Karpas-422 (cell line): ENCODE results near the gene FAM229B. TPM values are rescaled to one million over a fixed set of nuclear protein-coding genes. Genes with fewer than 3 reads are reported as not detected.

Source experiments
- DNase-seq: peaks from one replicate; pipeline ENCODE4 v3.0.0-alpha.2; 2015
- H2AFZ ChIP-seq: fragments of 200-600 bp; sonication (generic); 2 replicates; pipeline ENCODE4 v1.6.1; 2014; ENCODE audit warnings: antibody characterized with exemption, low read length, mixed read lengths
- H3K27ac ChIP-seq: fragments of 200-600 bp; sonication (generic); 2 replicates; pipeline ENCODE4 v1.5.1; 2014; ENCODE audit warnings: mild to moderate bottlenecking, low read length, moderate library complexity
- H3K27me3 ChIP-seq: fragments of 200-600 bp; sonication (generic); 2 replicates; pipeline ENCODE4 v1.6.1; 2014; ENCODE audit warnings: low read length, mixed read lengths
- H3K36me3 ChIP-seq: fragments of 200-600 bp; sonication (generic); 2 replicates; pipeline ENCODE4 v1.6.1; 2014; ENCODE audit warnings: low read length, mixed read lengths; ENCODE audit not compliant: insufficient read depth
- H3K4me1 ChIP-seq: fragments of 200-600 bp; sonication (generic); 2 replicates; pipeline ENCODE4 v1.6.1; 2014; ENCODE audit warnings: mild to moderate bottlenecking, low read length, mixed read lengths
- H3K4me2 ChIP-seq: fragments of 200-600 bp; sonication (generic); 2 replicates; pipeline ENCODE4 v1.6.1; 2014; ENCODE audit warnings: low read length, low read depth, mild to moderate bottlenecking; ENCODE audit not compliant: poor library complexity, severe bottlenecking
- H3K4me3 ChIP-seq: fragments of 200-600 bp; sonication (generic); 2 replicates; pipeline ENCODE4 v1.5.1; 2014; ENCODE audit warnings: mild to moderate bottlenecking, antibody characterized with exemption, low read length, mixed read lengths
- H3K79me2 ChIP-seq: fragments of 200-600 bp; sonication (generic); 2 replicates; pipeline ENCODE4 v1.6.1; 2014; ENCODE audit warnings: mild to moderate bottlenecking, low read length, mixed read lengths
- H3K9ac ChIP-seq: fragments of 200-600 bp; sonication (generic); 2 replicates; pipeline ENCODE4 v1.6.0; 2014; ENCODE audit warnings: low read length
- H3K9me2 ChIP-seq: fragments of 200-600 bp; sonication (generic), shearing (Covaris generic); replicated peaks from 2 replicates; pipeline ENCODE4 v1.6.0; 2014; ENCODE audit warnings: mild to moderate bottlenecking, low read length, moderate library complexity; ENCODE audit not compliant: insufficient read depth
- H3K9me3 ChIP-seq: fragments of 300-700, 200-600 bp; sonication (generic); 2 replicates; pipeline ENCODE4 v1.6.1; 2014; ENCODE audit warnings: low read length, mixed read lengths
- H4K20me1 ChIP-seq: fragments of 200-600 bp; sonication (generic); 2 replicates; pipeline ENCODE4 v1.6.1; 2014; ENCODE audit warnings: mild to moderate bottlenecking, antibody characterized with exemption, low read length, low read depth; ENCODE audit not compliant: insufficient read depth
- total RNA-seq: library from RNA; depleted of rRNA; stranded (reverse); fragments of >200 nt; shearing (Covaris generic); gene quantifications from 2 replicates; pipeline ENCODE4 v1.2.3, GENCODE V29; 2014; ENCODE audit warnings: low replicate concordance

FAM229B gene
- total RNA-seq, 1 experiment from 2014 or later: 8.2 TPM

GRCh38 chr6:112113431-112113830, 26.0 kb downstream of the FAM229B start:
- no peaks in the 10 kb centered on the region for H3K79me2 ChIP-seq
- no peaks in the 10 kb centered on the region for H3K4me1 ChIP-seq
- no peaks in the 10 kb centered on the region for H3K9me2 ChIP-seq
- peaks cover 4% of the 10 kb centered on the region; the same call in 1 of the 2 replicates for H3K27me3 ChIP-seq
- no peak overlapping the region for H3K4me2 ChIP-seq
- H3K27ac ChIP-seq: no peak overlapping the region
- no peak for DNase-seq
- no peak overlapping the region for H3K9ac ChIP-seq
- H3K4me3 ChIP-seq: no peak overlapping the region
- no peak overlapping the region for H2AFZ ChIP-seq
- no peaks in the 10 kb centered on the region for H3K36me3 ChIP-seq
- H3K9me3 ChIP-seq: no peaks in the 10 kb centered on the region
- no peaks in the 10 kb centered on the region for H4K20me1 ChIP-seq

DNA sequence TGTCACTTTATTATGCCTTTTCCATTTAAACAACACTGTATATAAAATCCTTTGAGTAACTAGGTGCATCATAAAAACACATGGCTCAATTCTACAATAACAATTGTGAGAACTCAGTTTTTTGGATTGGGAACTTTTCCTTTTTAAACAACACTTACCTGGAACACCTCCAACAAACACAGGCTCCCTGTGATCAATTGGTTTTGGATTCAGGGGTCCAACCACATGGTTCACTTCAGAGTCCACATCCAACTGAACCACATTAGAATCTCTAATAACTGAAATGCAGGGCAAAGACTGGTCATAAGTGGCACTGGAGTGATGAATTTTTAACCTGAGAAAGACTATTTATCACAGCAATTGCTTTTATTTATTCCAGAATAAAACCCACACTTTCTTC, 26.5 kb downstream of the FAM229B start:
- Histone ChIP-seq H4K20me1 (no peaks in the 10 kb centered on the region), H3K4me2 (no peak overlapping the region), H2AFZ (no peak overlapping the region), H3K36me3 (no peaks in the 10 kb centered on the region), H3K4me1 (no peaks in the 10 kb centered on the region), H3K9ac (no peak overlapping the region), H3K79me2 (no peaks in the 10 kb centered on the region), H3K27me3 (peaks cover 4% of the 10 kb centered on the region; the same call in 1 of the 2 replicates), H3K9me2 (no peaks in the 10 kb centered on the region), H3K4me3 (no peak overlapping the region), H3K27ac (no peak overlapping the region), H3K9me3 (no peaks in the 10 kb centered on the region)
- no peak for DNase-seq

- Histone ChIP-seq H3K9ac (no peak overlapping the region), H3K4me2 (no peak overlapping the region), H2AFZ (no peak overlapping the region), H3K36me3 (no peaks in the 10 kb centered on the region), H3K79me2 (no peaks in the 10 kb centered on the region), H3K27me3 (peaks cover 4% of the 10 kb centered on the region; the same call in 1 of the 2 replicates), H3K27ac (no peak overlapping the region), H3K9me3 (no peaks in the 10 kb centered on the region), H3K4me1 (no peaks in the 10 kb centered on the region), H3K4me3 (no peak overlapping the region), H3K9me2 (no peaks in the 10 kb centered on the region), H4K20me1 (no peaks in the 10 kb centered on the region)
- no peak for DNase-seq
These were observed 27.3 kb downstream of the FAM229B start for GRCh38 chr6:112114577-112115223.

- no peak overlapping the region for H3K4me3 ChIP-seq
- H3K27ac ChIP-seq: no peak overlapping the region
- DNase-seq: no peak
- no peaks in the 10 kb centered on the region for H3K36me3 ChIP-seq
- H3K27me3 ChIP-seq: peaks cover 4% of the 10 kb centered on the region; the same call in 1 of the 2 replicates
- no peaks in the 10 kb centered on the region for H3K9me2 ChIP-seq
- no peak overlapping the region for H2AFZ ChIP-seq
- H3K4me1 ChIP-seq: no peaks in the 10 kb centered on the region
- H3K79me2 ChIP-seq: no peaks in the 10 kb centered on the region
- H3K9me3 ChIP-seq: no peaks in the 10 kb centered on the region
- H4K20me1 ChIP-seq: no peaks in the 10 kb centered on the region
- no peak overlapping the region for H3K4me2 ChIP-seq
- H3K9ac ChIP-seq: no peak overlapping the region
These were observed 28.8 kb downstream of the FAM229B start for GRCh38 chr6:112116221-112116620.

DNA sequence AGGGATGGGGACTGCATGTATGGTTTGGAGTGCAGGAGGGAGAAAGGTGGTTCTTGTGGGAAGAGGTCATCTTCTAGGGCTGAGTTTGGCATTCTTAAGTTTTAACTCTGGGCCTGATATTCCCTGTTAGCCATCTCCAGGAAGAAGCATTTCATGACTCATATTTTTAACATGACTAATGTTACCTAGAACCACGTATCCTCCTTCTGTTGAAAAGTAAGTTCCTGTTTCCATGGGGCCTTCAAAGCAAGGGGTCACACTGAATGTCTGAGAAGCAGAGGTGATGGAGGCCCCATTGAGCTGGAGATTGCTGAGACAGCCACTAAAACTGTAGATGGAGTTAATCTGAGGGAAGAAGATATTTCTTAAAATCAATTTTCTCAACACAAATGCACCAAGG, 30.2 kb downstream of the FAM229B start:
- peaks cover 4% of the 10 kb centered on the region; the same call in 1 of the 2 replicates for H3K27me3 ChIP-seq
- H3K79me2 ChIP-seq: no peaks in the 10 kb centered on the region
- H3K9me3 ChIP-seq: no peaks in the 10 kb centered on the region
- H3K4me3 ChIP-seq: no peak overlapping the region
- H3K27ac ChIP-seq: no peak overlapping the region
- H3K4me2 ChIP-seq: no peak overlapping the region
- H4K20me1 ChIP-seq: no peaks in the 10 kb centered on the region
- H2AFZ ChIP-seq: no peak overlapping the region
- no peaks in the 10 kb centered on the region for H3K9me2 ChIP-seq
- no peaks in the 10 kb centered on the region for H3K36me3 ChIP-seq
- DNase-seq: no peak
- no peaks in the 10 kb centered on the region for H3K4me1 ChIP-seq
- H3K9ac ChIP-seq: no peak overlapping the region

GRCh38 chr6:112118034-112118433, 30.6 kb downstream of the FAM229B start:
- no peaks in the 10 kb centered on the region for H3K36me3 ChIP-seq
- H3K4me2 ChIP-seq: no peak overlapping the region
- no peak overlapping the region for H2AFZ ChIP-seq

GRCh38 chr6:112122756-112123155, 35.4 kb downstream of the FAM229B start:
- no peak for DNase-seq
- H2AFZ ChIP-seq: no peak overlapping the region
- H3K4me1 ChIP-seq: no peaks in the 10 kb centered on the region
- H3K27ac ChIP-seq: no peak overlapping the region
- no peaks in the 10 kb centered on the region for H3K36me3 ChIP-seq
- no peaks in the 10 kb centered on the region for H4K20me1 ChIP-seq
- H3K79me2 ChIP-seq: no peaks in the 10 kb centered on the region
- H3K9me3 ChIP-seq: no peaks in the 10 kb centered on the region
- no peak overlapping the region for H3K9ac ChIP-seq
- no peaks in the 10 kb centered on the region for H3K9me2 ChIP-seq
- no peak overlapping the region for H3K4me3 ChIP-seq
- H3K27me3 ChIP-seq: no peaks in the 10 kb centered on the region
- no peak overlapping the region for H3K4me2 ChIP-seq

More at GRCh38 chr6:112118034-112118433, 30.6 kb downstream of the FAM229B start:
- Histone ChIP-seq H3K4me3 (no peak overlapping the region), H3K9me3 (no peaks in the 10 kb centered on the region), H3K9me2 (no peaks in the 10 kb centered on the region), H3K4me1 (no peaks in the 10 kb centered on the region), H3K9ac (no peak overlapping the region), H4K20me1 (no peaks in the 10 kb centered on the region), H3K27ac (no peak overlapping the region), H3K27me3 (peaks cover 4% of the 10 kb centered on the region; the same call in 1 of the 2 replicates), H3K79me2 (no peaks in the 10 kb centered on the region)
- no peak for DNase-seq

- H3K27ac ChIP-seq: no peak overlapping the region
These were observed 36.6 kb downstream of the FAM229B start for GRCh38 chr6:112123982-112124381.

More at GRCh38 chr6:112123982-112124381, 36.6 kb downstream of the FAM229B start:
- H3K4me3 ChIP-seq: no peak overlapping the region
- no peak overlapping the region for H3K4me2 ChIP-seq
- no peaks in the 10 kb centered on the region for H3K9me2 ChIP-seq
- no peak overlapping the region for H2AFZ ChIP-seq
- H4K20me1 ChIP-seq: no peaks in the 10 kb centered on the region
- no peaks in the 10 kb centered on the region for H3K79me2 ChIP-seq
- no peaks in the 10 kb centered on the region for H3K9me3 ChIP-seq
- DNase-seq: no peak
- H3K9ac ChIP-seq: no peak overlapping the region
- H3K4me1 ChIP-seq: no peaks in the 10 kb centered on the region
- H3K27me3 ChIP-seq: no peaks in the 10 kb centered on the region
- H3K36me3 ChIP-seq: no peaks in the 10 kb centered on the region
